Measurements from ENCODE around the gene PIF1. TPM values are rescaled to one million over a fixed set of nuclear protein-coding genes. Genes with fewer than 3 reads are reported as not detected.
A peak's percentile ranks its signal among the peaks of the same experiment; 100 is the strongest.
"Not testable (repeated sequence)": the region's sequence is repeated elsewhere in the genome, so short reads cannot be mapped to it uniquely, and the experiment has no call there.

The PIF1 gene
- total RNA-seq, 1 donor, result 0.31 TPM

DNA sequence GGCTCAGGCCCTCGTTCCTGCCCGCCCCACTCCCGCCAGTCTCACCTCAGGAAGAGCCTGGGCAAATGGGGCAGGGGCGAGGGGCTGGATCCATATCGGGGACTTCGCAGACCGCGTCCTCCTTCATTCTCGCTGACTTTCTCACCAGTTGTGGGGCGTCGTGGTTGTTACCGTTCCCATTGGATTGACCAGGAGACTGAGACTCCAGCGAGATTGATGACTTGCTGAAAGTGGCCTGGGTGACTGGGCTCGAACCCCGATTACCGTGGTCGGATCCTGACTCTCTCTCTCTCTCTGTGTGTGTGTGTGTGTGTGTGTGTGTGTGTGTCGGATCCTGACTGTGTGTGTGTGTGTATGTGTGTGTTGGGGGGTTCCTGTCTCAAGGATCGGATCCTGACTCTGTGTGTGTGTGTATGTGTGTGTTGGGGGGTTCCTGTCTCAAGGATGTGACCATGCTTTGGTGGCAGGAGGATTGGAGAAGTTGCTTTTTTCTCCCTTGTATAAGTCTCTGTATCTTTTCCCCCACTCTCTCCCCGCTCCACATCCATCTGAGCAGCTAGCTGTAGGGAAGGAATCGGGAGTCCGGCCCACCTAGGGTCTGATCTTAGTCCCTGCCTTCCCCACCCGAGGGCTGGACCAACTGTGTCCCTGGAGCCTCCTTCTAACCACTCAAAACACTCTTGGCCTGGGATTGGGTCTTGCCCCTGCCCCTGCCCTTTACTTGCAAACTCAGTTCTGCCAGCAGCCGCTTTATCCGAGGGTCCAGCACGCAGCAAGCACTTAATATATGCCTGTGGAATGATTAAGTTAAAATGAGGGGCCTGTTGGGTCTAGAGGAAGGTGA lies 16.9 kb upstream of the PIF1 start:
- no peaks in the 10 kb centered on the region for H3K9me3 ChIP-seq (ENCODE audit: low read depth, low read length)
- peaks cover 74% of the 10 kb centered on the region for H3K4me1 ChIP-seq (ENCODE audit: insufficient read depth, low read length)
- no peaks in the 10 kb centered on the region for H3K27me3 ChIP-seq (ENCODE audit: insufficient read depth, low read length)
- H3K4me3 ChIP-seq (ENCODE audit: low read length), result peak overlapping the region; percentile 95

DNA sequence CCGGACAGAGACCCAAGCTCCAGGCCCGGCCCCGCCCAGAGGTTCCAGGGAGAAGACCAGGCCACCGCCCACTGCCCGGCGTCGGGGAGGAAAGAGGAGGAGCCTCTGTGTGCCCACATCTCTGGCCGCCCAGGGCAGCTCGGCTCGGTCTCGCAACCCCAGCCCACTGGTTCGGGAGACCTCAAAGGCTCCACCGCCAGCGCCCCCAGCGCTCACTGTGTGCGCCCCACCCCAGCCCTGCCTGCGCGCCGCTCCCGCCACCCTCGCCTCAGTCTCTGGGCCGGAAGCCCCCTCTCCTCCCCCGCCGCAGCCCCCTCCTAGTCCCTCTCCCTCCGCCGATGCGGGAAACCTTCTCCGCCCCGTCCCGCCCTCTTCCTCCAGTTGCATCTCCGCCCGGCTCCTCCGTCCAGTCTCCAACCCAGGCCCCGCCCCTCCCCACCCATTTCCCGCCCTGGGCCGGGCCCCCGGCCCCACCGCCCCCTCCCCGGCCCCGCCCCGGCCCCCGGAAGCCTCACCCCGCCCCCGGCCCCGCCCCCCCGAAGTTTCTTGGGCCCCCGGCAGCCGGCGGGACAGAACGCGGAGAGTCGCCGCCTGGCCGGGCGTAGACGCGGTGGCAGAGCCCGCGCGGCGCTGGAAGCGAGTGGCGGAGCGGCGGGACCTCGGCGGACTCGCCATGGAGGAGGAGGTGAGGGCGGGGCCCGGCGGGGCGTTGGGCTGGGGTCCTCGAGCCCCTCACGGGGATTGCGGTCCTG lies 16.1 kb upstream of the PIF1 start, which contains the start of gene PLEKHO2:
TSS of gene PLEKHO2 (plus strand) at position 572 of the 752 bp plus-strand sequence. CDS start at position 674, 102 bp downstream.
- H3K9me3 ChIP-seq (ENCODE audit: low read depth, low read length), result no peaks in the 10 kb centered on the region
- H3K4me3 ChIP-seq (ENCODE audit: low read length), result peak within 1 kb of the TSS; percentile 95
- peaks cover 74% of the 10 kb centered on the region for H3K4me1 ChIP-seq (ENCODE audit: insufficient read depth, low read length)
- H3K27me3 ChIP-seq (ENCODE audit: insufficient read depth, low read length), result no peaks in the 10 kb centered on the region

DNA sequence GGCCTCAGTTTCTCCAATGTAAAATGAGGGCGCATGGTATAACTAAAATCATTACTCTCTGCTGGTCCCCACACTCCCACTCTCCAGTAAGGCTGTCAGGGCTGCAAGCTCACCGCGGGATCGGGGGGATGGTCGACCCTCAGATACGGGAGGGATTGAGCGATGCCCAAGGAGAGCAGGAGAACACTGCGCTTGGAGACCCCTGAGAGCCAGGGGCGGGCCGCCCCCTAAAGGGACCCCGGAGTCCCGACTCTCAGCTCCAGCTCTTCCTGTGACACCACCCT lies 15.6 kb upstream of the PIF1 start:
- Histone ChIP-seq H3K4me3 (ENCODE audit: low read length) (peak overlapping the region; percentile 48), H3K9me3 (ENCODE audit: low read depth, low read length) (no peaks in the 10 kb centered on the region), H3K27me3 (ENCODE audit: insufficient read depth, low read length) (no peaks in the 10 kb centered on the region), H3K4me1 (ENCODE audit: insufficient read depth, low read length) (peaks cover 74% of the 10 kb centered on the region)

DNA sequence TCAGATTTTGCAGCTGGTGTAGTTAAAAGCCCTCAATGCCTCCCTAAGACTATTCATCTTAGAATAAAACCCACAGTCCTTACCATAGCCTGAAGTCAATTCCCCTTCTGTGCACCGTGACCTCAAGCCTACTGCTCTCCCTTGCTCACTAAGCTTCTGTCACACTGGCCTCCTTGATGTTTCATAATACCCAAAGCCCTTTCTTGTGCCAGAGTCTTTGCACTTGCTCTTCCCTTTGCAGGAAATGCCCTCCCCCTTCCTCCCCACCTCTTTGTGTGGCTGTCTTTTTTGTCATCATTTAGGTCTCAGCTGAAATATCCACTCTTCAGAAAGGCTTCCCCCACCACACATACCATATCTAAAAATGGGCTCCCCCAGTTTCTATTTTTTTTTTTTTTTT lies 12.1 kb upstream of the PIF1 start:
- Histone ChIP-seq H3K27me3 (ENCODE audit: insufficient read depth, low read length) (no peaks in the 10 kb centered on the region), H3K9me3 (ENCODE audit: low read depth, low read length) (no peaks in the 10 kb centered on the region), H3K4me3 (ENCODE audit: low read length) (no peak overlapping the region), H3K4me1 (ENCODE audit: insufficient read depth, low read length) (peaks cover 51% of the 10 kb centered on the region)

DNA sequence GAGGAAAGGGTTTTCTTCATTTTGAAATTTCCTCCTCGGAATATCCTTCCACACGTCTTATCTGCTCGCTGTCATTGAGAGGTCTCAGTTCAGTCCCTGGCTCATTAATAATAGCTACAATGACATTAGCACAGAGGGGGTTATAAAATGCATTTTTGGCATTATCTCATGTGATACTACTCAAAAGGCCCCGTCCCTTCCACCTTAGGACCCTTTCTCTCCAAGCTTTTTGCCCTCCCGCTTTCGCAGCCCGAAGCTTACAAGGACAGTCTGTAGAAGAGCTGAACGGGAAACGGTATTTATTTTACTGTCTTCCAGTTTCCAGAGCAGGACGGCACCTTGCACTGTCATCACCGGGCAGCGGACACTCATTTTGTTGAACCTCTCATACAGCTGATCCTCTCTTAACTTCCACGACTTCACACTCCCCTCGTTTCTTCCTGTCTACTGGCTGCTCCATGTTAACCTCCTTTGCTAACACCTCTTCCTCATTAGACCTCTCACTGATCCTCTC lies 10.6 kb upstream of the PIF1 start:
- Histone ChIP-seq H3K9me3 (ENCODE audit: low read depth, low read length) (no peaks in the 10 kb centered on the region), H3K4me3 (ENCODE audit: low read length) (no peak overlapping the region), H3K27me3 (ENCODE audit: insufficient read depth, low read length) (no peaks in the 10 kb centered on the region), H3K4me1 (ENCODE audit: insufficient read depth, low read length) (peaks cover 49% of the 10 kb centered on the region)

DNA sequence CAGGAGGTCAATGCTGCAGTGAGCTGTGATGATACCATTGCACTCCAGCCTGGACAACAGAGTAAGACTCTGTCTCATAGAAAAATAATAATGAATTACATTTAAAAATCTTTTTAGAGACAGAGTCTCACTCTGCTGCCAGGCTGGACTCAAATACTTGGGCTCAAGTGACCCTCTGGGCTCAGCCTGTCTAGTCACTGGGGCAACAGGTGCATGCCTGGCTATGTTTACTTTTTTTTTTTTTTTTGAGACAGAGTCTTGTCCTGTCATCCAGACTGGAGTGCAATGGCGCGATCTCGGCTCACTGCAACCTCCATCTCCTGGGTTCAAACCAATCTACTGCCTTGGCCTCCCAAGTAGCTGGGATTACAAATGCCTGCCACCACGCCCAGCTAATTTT lies 8.2 kb upstream of the PIF1 start:
- H3K4me1 ChIP-seq (ENCODE audit: insufficient read depth, low read length), result peaks cover 36% of the 10 kb centered on the region
- no peaks in the 10 kb centered on the region for H3K9me3 ChIP-seq (ENCODE audit: low read depth, low read length)
- no peak overlapping the region for H3K4me3 ChIP-seq (ENCODE audit: low read length)
- no peaks in the 10 kb centered on the region for H3K27me3 ChIP-seq (ENCODE audit: insufficient read depth, low read length)

DNA sequence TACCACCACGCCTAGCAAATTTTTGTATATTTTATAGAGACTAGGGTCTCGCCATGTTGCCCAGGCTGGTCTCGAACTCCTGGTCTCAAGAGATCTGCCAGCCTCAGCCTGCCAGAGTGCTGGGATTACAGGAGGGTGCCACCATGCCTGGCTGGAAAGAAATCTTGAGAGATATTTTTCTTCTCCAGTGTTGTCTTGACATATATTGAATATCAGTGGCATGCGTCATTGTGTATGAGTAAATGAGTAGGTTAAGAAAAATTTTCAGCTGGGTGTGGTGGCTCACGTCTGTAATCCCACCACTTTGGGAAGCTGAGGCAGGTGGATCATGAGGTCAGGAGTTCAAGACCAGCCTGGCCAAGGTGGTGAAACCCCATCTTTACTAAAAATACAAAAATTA lies 3.5 kb upstream of the PIF1 start:
- Histone ChIP-seq H3K27me3 (ENCODE audit: insufficient read depth, low read length) (peaks cover 5% of the 10 kb centered on the region), H3K9me3 (ENCODE audit: low read depth, low read length) (no peaks in the 10 kb centered on the region), H3K4me3 (ENCODE audit: low read length) (no peak overlapping the region), H3K4me1 (ENCODE audit: insufficient read depth, low read length) (peaks cover 22% of the 10 kb centered on the region)

DNA sequence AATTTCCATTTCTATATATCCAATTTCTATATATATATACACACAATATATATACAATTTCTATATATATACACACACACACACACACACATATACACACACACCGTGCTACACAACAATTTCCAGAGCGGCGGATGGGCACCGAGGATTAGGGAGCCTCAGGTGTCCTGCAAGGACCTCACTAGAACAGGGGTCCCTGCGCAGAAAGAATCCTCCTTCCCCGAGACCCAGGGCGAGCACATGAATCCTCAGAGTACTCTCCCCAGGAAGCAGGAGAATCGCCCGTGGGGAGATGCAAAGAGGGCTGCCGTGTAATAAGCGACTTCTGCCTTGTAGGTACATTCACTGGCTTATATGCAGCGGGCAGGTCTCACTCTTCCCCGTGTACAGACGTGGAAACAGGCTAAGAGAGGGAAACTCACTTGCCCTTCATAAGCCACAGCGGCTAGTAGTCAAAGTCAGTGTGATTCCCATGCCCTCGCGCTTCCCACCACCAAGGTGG lies 467 bp downstream of the PIF1 start:
- Histone ChIP-seq H3K4me3 (ENCODE audit: low read length) (peak overlapping the region; percentile 34), H3K9me3 (ENCODE audit: low read depth, low read length) (no peaks in the 10 kb centered on the region), H3K27me3 (ENCODE audit: insufficient read depth, low read length) (peaks cover 5% of the 10 kb centered on the region), H3K4me1 (ENCODE audit: insufficient read depth, low read length) (peaks cover 30% of the 10 kb centered on the region)

DNA sequence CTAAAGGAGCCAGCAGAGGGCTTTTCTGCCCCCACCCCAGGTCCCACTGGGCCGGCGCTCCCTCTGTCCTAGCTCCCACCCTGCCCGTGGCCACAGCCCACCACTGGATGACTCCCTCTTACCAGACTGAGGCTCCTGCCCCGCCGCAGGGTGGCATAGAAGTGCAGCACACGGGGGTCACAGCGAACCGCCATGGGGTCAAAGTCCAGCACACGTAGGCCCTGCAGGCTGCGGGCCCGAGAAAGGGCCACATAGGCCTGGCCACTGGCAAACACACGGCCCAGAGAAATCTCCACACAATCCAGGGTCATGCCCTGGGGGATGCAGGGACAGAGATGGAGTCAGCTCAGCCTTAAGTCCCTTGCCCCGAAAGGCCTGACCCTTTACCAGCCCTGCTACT lies 9.0 kb downstream of the PIF1 start:
- Histone ChIP-seq H3K27me3 (ENCODE audit: insufficient read depth, low read length) (no peaks in the 10 kb centered on the region), H3K4me1 (ENCODE audit: insufficient read depth, low read length) (no peaks in the 10 kb centered on the region), H3K4me3 (ENCODE audit: low read length) (no peak overlapping the region), H3K9me3 (ENCODE audit: low read depth, low read length) (no peaks in the 10 kb centered on the region)

DNA sequence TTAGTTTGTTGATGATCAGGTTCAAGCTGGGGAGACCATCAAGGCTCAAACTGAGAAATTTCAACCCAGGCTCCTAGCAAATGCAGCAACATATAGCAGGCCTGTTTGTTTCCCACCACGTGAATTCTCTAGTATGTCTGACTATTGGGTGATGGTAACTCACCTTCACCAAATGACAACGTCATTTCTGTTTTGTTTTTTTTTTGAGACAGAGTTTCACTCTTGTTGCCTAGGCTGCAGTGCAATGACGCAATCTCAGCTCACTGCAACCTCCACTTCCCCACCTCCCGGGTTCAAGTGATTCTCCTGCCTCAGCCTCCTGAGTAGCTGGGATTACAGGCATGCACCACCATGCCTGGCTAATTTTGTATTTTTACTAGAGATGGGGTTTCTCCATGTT lies 10.5 kb downstream of the PIF1 start:
- H3K4me3 ChIP-seq (ENCODE audit: low read length); H3K27me3 ChIP-seq (ENCODE audit: insufficient read depth, low read length); H3K9me3 ChIP-seq (ENCODE audit: low read depth, low read length); H3K4me1 ChIP-seq (ENCODE audit: insufficient read depth, low read length): not testable (repeated sequence)

DNA sequence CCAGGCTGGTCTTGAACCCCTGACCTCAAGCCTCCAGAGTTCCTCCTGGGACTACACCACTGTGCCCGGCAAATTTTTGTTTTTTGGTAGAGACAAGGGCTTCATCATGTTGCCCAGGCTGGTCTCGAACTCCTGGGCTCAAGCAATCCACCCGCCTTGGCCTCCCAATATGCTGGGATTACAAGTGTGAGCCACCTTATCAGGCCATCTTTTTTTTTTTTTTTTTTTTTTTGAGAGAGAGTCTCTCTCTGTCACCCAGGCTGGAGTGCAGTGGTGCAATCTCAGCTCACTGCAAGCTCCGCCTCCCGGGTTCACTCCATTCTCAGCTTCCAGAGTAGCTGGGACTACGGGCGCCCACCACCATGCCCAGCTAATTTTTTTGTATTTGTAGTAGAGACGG lies 11.2 kb downstream of the PIF1 start:
- not testable (repeated sequence) for H3K9me3 ChIP-seq (ENCODE audit: low read depth, low read length); H3K27me3 ChIP-seq (ENCODE audit: insufficient read depth, low read length); H3K4me1 ChIP-seq (ENCODE audit: insufficient read depth, low read length); H3K4me3 ChIP-seq (ENCODE audit: low read length)

DNA sequence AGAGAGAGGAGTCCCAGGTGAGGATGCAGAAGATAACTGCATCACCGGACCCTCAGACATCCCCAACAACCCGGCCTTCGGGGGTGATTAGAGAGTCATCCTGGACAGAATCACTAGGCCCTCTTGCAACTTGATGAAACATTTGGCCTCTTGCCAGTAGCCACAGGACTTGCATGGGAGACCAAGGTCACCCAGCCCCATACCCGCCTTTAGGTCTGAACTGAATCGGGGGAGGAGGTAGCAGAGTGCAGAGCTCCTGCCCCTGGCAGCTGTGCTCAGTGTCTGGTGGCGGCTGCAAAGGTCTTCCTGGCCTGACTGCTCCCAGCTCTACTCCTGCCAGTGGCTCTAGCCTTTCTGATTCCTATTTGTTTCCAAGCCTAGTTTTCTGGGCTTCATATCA lies 12.4 kb downstream of the PIF1 start:
- no peaks in the 10 kb centered on the region for H3K4me1 ChIP-seq (ENCODE audit: insufficient read depth, low read length)
- no peaks in the 10 kb centered on the region for H3K27me3 ChIP-seq (ENCODE audit: insufficient read depth, low read length)
- H3K9me3 ChIP-seq (ENCODE audit: low read depth, low read length), result no peaks in the 10 kb centered on the region

DNA sequence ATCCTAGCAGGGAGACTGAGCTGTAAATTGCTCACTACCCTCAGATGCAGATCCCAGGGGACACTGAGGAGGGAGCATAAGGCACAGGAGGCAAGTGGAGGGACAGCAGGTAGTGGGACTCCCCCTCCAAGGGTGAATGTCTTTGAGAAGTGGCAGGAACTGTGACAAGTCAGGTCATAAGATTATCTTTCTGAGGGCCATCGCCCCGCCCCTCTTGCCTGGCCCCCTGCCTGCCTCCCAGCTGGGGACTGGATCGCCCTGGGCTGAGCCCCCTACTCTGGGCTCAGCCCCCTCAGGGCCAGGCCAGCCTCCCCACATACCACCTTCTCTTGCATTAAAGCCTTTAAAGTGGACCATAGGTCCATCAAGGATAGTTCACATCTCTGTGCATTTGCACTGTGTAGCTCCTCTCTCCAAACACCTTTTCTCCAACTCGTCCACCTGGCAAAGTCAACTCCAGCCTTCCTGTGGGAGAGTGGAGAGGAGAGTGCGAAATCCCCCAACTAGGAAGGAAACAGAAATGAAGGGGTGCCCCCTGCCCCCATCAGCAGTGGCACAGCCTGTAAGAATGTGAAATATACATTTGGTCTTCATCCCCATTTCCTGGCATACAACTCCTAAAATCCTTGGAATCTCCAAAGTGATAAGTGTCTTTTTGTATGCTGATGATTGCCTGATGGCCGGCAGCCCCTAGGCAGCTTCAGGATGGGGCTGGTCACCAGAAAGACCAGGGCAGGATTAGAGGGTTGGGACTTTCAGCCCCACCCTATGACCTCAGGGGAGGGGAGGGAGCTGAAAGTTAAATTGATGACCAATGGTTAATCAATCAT lies 14.7 kb downstream of the PIF1 start:
- no peak overlapping the region for H3K4me3 ChIP-seq (ENCODE audit: low read length)
- H3K9me3 ChIP-seq (ENCODE audit: low read depth, low read length), result no peaks in the 10 kb centered on the region
- H3K4me1 ChIP-seq (ENCODE audit: insufficient read depth, low read length), result no peaks in the 10 kb centered on the region
- H3K27me3 ChIP-seq (ENCODE audit: insufficient read depth, low read length), result no peaks in the 10 kb centered on the region

More for the DNA sequence above, 12.4 kb downstream of the PIF1 start:
- no peak overlapping the region for H3K4me3 ChIP-seq (ENCODE audit: low read length)

DNA sequence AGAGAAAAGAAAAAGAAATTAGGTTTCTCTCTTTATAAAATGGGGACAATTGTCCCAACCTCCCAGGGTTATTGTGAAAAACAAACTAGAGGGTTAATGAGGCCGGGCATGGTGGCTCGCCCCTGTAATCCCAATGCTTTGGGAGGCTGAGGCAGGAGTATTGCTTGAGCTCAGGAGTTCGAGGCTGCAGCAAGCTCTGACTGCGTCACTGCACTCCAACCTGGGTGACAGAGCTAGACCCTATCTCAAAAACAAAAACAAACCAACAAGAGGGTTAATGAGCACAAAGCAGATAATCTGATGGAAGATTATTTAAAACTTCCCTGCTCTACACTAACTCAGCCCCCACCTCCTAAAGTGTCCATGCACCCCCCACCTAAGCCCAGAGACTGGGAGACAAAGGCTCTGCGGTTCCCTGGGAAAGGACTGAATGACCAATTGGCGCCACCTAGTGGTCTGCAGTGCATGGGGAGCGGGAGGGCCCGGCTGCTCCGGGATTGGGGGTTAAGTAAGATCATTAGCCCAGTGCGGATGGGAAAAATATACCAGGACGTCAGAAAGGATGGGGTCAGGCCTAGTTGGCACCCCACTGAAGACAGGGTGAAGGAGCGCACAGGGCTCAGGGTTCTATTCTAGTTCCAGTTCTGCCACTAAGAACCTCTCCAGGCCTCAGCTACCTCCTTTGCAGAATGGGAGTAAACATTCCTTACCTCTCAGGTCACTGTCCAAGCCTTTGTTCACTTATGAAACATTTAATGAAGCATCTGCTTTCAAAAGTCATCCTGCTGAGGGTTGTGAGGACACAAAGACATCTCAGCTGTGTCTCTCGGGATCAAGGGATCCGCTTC lies 15.6 kb downstream of the PIF1 start:
- no peak overlapping the region for H3K4me3 ChIP-seq (ENCODE audit: low read length)
- no peaks in the 10 kb centered on the region for H3K4me1 ChIP-seq (ENCODE audit: insufficient read depth, low read length)
- H3K27me3 ChIP-seq (ENCODE audit: insufficient read depth, low read length), result no peaks in the 10 kb centered on the region
- H3K9me3 ChIP-seq (ENCODE audit: low read depth, low read length), result no peaks in the 10 kb centered on the region

All from mononuclear cell (primary cell).